Caco-2 (cell line): ENCODE data around the gene SHF. TPM values are rescaled to one million over a fixed set of nuclear protein-coding genes. Genes with fewer than 3 reads are reported as not detected.

ENCODE experiments used
- BruUV-seq: library from RNA; stranded (reverse); fragments of 400-500 nt; replicated peaks from 2 replicates; lab custom pipeline; 2021; lab: Mats Ljungman, UMichigan
- CTCF ChIA-PET: fragments of 300-600 bp; sonication (Branson Sonifier 250); formaldehyde crosslinking; loops from one replicate; lab custom pipeline; 2022; ENCODE audit warnings: antibody characterized with exemption; lab: Charles Lee
- POLR2A ChIA-PET: fragments of 300-600 bp; sonication (Branson Sonifier 250); formaldehyde crosslinking; loops from one replicate; lab custom pipeline; 2022; ENCODE audit warnings: antibody characterized with exemption; lab: Charles Lee
- DNase-seq, 2 experiments: peaks; one replicate each; pipeline versions ENCODE4 v3.0.0 to v3.0.0-alpha.2; 2020 to 2022
- H3K27me3 ChIP-seq: replicated peaks from 2 replicates; pipeline ENCODE4 v1.6.0; 2011; ENCODE audit warnings: low read length; ENCODE audit not compliant: control insufficient read depth, insufficient read depth
- H3K36me3 ChIP-seq: 2 replicates; pipeline ENCODE4 v1.5.1; 2011; ENCODE audit warnings: low read length; ENCODE audit not compliant: control insufficient read depth, insufficient read depth
- H3K4me1 ChIP-seq: fragments of 250-450 bp; sonication (Bioruptor Pico); 2 replicates; pipeline ENCODE4 v1.5.1; 2020; ENCODE audit warnings: mild to moderate bottlenecking
- H3K4me3 ChIP-seq: 2 replicates; pipeline ENCODE4 v1.5.1; 2011; ENCODE audit warnings: low read depth, mild to moderate bottlenecking, control low read depth, low read length
- H3K9me3 ChIP-seq: fragments of 250-450 bp; sonication (Bioruptor Pico); 2 replicates; pipeline ENCODE4 v1.5.1; 2020; ENCODE audit warnings: mild to moderate bottlenecking, moderate library complexity
- H3K27ac Mint-ChIP-seq: one replicate; pipeline ENCODE4 v1.8.0; 2022; ENCODE audit warnings: mixed read lengths; ENCODE audit not compliant: unreplicated experiment
- H3K27me3 Mint-ChIP-seq: one replicate; pipeline ENCODE4 v1.8.0; 2022; ENCODE audit warnings: mixed read lengths; ENCODE audit not compliant: insufficient read depth, unreplicated experiment
- H3K36me3 Mint-ChIP-seq: one replicate; pipeline ENCODE4 v1.8.0; 2022; ENCODE audit warnings: mild to moderate bottlenecking, mixed read lengths; ENCODE audit not compliant: insufficient read depth, unreplicated experiment
- H3K4me1 Mint-ChIP-seq: one replicate; pipeline ENCODE4 v1.8.0; 2022; ENCODE audit warnings: low read depth, mixed read lengths; ENCODE audit not compliant: unreplicated experiment
- H3K4me3 Mint-ChIP-seq: one replicate; pipeline ENCODE4 v1.8.0; 2022; ENCODE audit warnings: mild to moderate bottlenecking, moderate library complexity, mixed read lengths; ENCODE audit not compliant: unreplicated experiment
- H3K9me3 Mint-ChIP-seq: one replicate; pipeline ENCODE4 v1.8.0; 2022; ENCODE audit warnings: mixed read lengths; ENCODE audit not compliant: unreplicated experiment
- CTCF ChIP-seq, 2 experiments: fragments of 200-600 bp in 1 of 2; IDR thresholded peaks; 1 replicate in 1 of 2; 2 replicates in 1 of 2; pipeline versions ENCODE4 v1.5.1 to v1.8.0; 2011 to 2022; ENCODE audit warnings: antibody characterized with exemption in 1 of 2, control low read depth in 1 of 2, inconsistent platforms in 1 of 2, low read depth in 1 of 2, low read length in 1 of 2, mild to moderate bottlenecking in 1 of 2, moderate library complexity in 1 of 2; ENCODE audit not compliant: insufficient read depth in 1 of 2, severe bottlenecking in 1 of 2, unreplicated experiment in 1 of 2
- intact Hi-C: fragments of 100-400 bp; cut with micrococcal nuclease; formaldehyde crosslinking; loops from one replicate; pipeline ENCODE4 v1.10.0; 2022; ENCODE audit not compliant: unreplicated experiment
- total RNA-seq: library from RNA; stranded (reverse); gene quantifications from 2 replicates; pipeline ENCODE4 v1.2.3, GENCODE V29; 2022

Gene SHF
- total RNA-seq, 1 experiment from 2014 or later, result 11.9 TPM

DNA sequence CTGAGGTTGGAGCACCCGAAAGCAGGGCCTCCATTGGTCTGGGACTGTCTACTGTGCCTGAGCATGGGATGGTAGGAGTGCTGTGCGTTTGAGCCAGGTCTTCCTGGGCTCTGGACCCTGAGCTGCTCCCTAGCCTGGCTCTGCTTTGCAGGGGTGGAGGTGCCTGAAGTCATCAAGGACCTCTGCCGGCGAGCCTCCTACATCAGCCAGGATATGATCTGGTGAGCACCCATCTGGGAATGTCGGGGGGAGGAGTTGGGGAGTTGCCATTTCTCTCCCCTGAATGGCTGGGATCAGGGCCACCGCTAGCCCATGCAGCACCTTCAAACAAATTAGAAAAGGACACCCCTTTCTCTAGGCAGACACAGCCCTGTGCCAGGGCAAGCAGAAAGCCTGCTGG, 37.3 kb downstream of the SHF start:
- ChIA-PET POLR2A (no interaction called here), CTCF (interaction anchor here (1.1 kb wide), 1 partner anchor 32 kb away, joined by 3 read pairs; no protein-coding TSS in a partner anchor)
- no TSS peak for BruUV-seq
- no peak for TF ChIP-seq CTCF (IDR thresholded peaks at IDR 0.05; ENCODE audit: insufficient read depth in 1 of 2, low read depth in 1 of 2, low read length in 1 of 2, severe bottlenecking in 1 of 2, unreplicated experiment in 1 of 2)
- no peak overlapping the region for H3K4me3 ChIP-seq
- Mint-ChIP-seq H3K27ac (no peak overlapping the region), H3K36me3 (no peaks in the 10 kb centered on the region), H3K4me1 (peaks cover 6% of the 10 kb centered on the region), H3K4me3 (no peak overlapping the region), H3K9me3 (no peaks in the 10 kb centered on the region), H3K27me3 (no peaks in the 10 kb centered on the region)
- no peaks in the 10 kb centered on the region for H3K36me3 ChIP-seq
- H3K9me3 ChIP-seq, result no peaks in the 10 kb centered on the region
- intact Hi-C loops, result no loop called here
- H3K27me3 ChIP-seq, result no peaks in the 10 kb centered on the region
- peaks cover 5% of the 10 kb centered on the region; the same call in 1 of the 2 replicates for H3K4me1 ChIP-seq
- DNase-seq, result no peak

- ChIA-PET POLR2A (no interaction called here), CTCF (interaction anchor here (1.0 kb wide), 1 partner anchor 12 kb away, joined by 4 read pairs; no protein-coding TSS in a partner anchor)
- no peak for TF ChIP-seq CTCF (IDR thresholded peaks at IDR 0.05; ENCODE audit: insufficient read depth in 1 of 2, low read depth in 1 of 2, low read length in 1 of 2, severe bottlenecking in 1 of 2, unreplicated experiment in 1 of 2)
- peaks cover 5% of the 10 kb centered on the region; the same call in 1 of the 2 replicates for H3K4me1 ChIP-seq
- DNase-seq, result no peak
- Mint-ChIP-seq H3K27ac (peak overlapping the region; percentile 49), H3K4me3 (no peak overlapping the region), H3K4me1 (peaks cover 6% of the 10 kb centered on the region), H3K9me3 (no peaks in the 10 kb centered on the region), H3K36me3 (no peaks in the 10 kb centered on the region), H3K27me3 (no peaks in the 10 kb centered on the region)
- H3K27me3 ChIP-seq, result no peaks in the 10 kb centered on the region
- no peaks in the 10 kb centered on the region for H3K9me3 ChIP-seq
- H3K4me3 ChIP-seq, result no peak overlapping the region
- BruUV-seq, result no TSS peak
- H3K36me3 ChIP-seq, result no peaks in the 10 kb centered on the region
- intact Hi-C loops, result no loop called here
Observed at GRCh38 chr15:45149060-45149459, 38.7 kb downstream of the SHF start.

- intact Hi-C loops, result no loop called here
- BruUV-seq, result no TSS peak
- Histone ChIP-seq H3K9me3 (no peaks in the 10 kb centered on the region), H3K4me3 (no peak overlapping the region), H3K4me1 (peaks cover 5% of the 10 kb centered on the region; the same call in 1 of the 2 replicates), H3K27me3 (no peaks in the 10 kb centered on the region), H3K36me3 (no peaks in the 10 kb centered on the region)
- no peaks in the 10 kb centered on the region for H3K27me3 Mint-ChIP-seq
- ChIA-PET POLR2A (no interaction called here), CTCF (interaction anchor here (1.0 kb wide), 1 partner anchor 13 kb away, joined by 4 read pairs; no protein-coding TSS in a partner anchor)
- H3K9me3 Mint-ChIP-seq, result no peaks in the 10 kb centered on the region
- peak overlapping the region; percentile 49 for H3K27ac Mint-ChIP-seq
- H3K36me3 Mint-ChIP-seq, result no peaks in the 10 kb centered on the region
- H3K4me1 Mint-ChIP-seq, result peaks cover 6% of the 10 kb centered on the region
- H3K4me3 Mint-ChIP-seq, result no peak overlapping the region
- no peak for DNase-seq
- no peak for TF ChIP-seq CTCF (IDR thresholded peaks at IDR 0.05; ENCODE audit: insufficient read depth in 1 of 2, low read depth in 1 of 2, low read length in 1 of 2, severe bottlenecking in 1 of 2, unreplicated experiment in 1 of 2)
Observed at GRCh38 chr15:45148076-45149059, 39.4 kb downstream of the SHF start.
